Raji (cell line): Measurements from ENCODE around the gene NFATC4.

Source experiments
- POLR2A ChIP-seq: IDR thresholded peaks from 2 replicates; pipeline ENCODE4 v1.6.1; 2011; ENCODE audit warnings: low read depth, low read length, control low read depth; ENCODE audit not compliant: insufficient read depth

Gene NFATC4

DNA sequence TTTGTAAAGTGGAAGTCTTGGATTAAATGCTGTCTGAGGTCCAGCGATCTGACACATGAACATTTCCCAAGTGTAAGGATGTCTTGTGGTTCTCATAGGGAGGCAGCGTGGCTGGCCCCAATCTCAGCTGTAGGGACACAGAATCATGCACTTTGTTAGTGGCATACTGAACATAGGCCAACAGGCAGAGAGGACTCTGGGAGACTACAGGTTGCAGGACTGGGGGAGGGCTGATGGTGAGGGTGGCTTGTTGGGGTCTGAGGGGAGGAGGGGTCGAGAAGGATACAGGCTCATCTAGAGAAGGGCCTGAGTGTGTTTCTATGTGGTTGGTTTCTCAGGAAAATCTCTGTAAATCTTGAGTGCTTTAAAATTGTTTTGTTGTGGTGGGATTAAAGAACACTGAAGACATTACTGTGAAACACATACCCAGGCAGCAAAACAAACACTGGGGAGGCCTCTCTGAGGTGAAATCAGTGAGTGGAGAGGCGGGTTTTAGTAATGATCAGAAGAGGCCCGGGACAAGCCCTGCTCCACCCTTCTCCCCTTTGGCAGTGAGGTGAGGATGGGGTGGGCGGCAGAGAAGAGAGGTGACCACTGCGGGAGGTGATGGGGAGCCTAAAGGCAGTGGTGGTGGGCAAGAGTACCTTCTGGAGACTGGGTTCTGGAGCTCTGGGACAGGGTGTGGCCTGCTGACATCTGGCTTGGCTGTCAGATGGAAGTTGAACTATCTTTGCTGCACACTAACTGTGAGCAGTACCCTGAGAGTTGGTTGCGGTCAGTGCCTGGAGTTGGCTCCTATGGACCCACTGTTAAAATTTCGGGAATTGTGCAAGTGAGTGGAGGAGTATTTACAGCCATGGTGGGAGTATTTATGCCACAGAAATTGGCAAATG lies 34.1 kb downstream of the NFATC4 start:
- TF ChIP-seq POLR2A: no peak

DNA sequence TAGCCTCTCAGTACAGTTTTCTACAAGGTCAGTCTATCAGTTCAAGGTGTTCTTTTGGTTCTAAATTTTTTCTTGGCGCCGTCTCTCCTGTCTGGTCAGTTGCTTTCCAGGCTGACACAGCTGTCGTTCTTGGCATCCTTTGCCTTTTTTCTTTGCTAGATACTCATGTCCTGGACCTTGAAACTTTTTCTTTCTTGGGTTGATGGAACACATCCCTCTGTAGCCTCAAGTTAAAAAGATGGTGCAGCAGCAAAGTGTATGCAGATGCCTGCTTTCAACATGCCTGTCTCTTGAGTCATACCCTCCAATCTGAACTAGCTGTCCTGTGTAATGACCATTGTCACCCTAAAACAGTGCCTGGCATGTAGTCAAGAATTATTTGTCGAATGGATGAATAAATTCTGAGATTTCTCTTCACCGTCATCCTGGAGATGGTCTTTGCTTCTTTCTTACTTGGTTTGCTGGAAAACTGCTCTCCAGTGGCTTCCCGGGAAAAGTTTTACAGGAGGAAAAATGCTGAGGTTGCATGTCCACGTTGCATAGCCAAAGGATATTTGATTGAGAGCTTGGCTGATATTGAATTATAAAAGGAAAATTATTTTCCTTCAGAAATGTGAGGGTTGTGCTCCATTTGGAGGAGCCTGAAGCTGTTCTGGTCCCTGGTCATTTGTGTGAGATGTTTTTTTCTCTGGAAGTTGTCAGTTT lies 35.5 kb downstream of the NFATC4 start:
- no peak for TF ChIP-seq POLR2A

DNA sequence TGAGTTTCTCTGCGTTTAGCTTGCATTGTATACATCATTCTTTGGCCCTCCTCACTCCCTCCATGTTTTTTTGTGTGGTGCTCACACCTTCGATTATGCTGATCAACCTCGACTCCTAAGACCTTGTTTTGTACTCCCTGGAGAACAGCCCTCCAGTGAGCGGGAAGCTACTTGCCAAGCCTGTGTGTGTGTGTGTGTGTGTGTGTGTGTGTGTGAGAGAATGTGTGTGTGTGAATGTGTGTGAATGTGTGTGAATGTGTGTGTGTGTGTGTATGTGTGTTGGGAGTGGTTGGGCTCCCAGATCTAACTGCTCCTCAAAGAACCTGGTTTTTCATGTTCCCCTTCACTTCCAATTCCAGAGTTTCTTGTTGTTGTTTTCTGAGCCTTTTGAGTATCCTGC lies 36.8 kb downstream of the NFATC4 start:
- TF ChIP-seq POLR2A: no peak

DNA sequence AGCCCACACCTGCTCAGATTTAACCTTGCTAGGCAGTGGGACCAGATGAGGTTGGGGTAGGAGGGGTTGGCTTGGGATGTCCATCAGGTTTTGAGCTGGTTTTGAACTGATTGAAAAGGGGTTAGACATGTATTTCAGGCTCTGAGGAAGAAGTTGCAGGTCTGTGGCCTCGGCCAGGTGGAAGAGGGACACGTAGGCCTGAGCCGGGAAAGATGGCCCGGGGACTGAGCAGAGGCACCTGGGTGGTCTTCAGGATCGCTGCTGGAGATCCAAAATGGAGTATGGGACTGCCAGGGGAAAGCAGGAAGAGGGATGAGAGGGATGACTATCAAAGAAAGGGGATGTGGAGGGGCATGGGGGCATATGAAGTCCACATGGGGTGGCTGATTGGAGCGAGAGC lies 38.4 kb downstream of the NFATC4 start:
- TF ChIP-seq POLR2A: no peak

DNA sequence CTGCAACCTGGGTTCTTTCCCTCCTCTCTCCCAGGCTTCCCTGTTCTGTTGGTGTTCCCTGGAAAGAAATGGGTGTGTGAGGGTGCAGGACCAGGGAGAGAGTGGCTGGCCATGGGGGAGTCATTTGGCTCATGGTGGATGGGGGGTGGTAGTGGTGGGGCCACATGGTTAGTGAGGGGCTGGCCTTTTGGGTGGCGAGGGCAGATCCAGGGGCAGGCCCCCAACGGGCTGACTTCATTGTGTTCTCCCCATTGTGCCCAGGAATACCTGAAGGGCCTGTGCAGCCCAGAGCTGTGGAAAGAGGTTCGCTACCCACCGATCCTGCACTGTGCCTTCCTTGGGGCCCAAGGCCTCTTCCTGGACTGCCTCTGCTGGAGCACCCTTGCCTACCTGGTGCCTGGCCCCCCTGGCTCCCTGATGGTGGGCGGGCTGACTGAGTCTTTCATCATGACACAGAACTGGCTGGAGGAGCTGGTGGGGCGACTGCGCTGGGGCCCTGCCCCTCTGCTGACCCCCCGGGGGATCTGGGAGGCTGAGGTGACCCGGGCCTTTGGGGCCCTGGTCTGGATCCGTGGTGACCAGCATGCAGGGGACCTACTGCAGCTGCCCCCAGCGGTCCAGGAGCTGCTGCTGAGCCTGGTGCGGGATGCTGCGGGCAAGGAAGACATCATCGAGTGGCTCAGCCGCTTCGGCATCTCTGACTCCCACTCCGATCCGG lies 39.8 kb downstream of the NFATC4 start:
- TF ChIP-seq POLR2A: no peak

DNA sequence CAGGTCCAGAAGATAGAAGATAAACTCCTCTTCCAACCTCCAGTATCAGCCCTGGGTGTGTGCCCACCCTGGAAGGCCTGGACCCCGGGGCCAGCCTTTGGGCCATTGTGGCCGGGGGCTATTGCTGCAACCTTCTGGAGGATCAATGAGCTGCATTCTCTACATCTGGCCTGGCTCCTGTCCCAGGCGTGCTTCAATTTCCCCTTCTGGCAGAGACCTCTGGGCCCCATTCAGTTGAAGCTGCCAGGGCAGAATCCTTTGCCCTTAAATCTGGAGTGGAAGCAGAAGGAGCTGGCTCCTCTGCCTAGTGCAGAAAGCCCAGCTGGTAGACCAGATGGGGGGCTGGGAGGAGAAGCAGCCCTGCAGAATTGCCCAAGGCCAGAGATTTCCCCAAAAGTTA lies 40.8 kb downstream of the NFATC4 start:
- no peak for TF ChIP-seq POLR2A

DNA sequence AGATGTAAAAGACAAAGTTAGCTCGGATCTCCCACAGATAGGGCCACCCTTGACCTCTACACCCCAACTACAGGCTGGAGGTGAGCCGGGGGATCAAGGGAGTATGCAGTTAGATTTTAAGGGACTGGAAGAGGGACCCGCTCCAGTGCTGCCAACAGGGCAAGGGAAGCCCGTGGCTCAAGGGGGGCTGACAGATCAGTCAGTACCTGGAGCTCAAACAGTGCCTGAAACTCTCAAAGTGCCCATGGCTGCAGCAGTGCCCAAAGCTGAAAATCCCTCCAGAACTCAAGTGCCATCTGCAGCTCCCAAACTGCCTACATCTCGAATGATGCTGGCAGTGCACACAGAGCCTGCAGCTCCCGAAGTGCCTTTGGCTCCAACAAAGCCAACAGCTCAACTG lies 41.2 kb downstream of the NFATC4 start:
- TF ChIP-seq POLR2A: no peak

DNA sequence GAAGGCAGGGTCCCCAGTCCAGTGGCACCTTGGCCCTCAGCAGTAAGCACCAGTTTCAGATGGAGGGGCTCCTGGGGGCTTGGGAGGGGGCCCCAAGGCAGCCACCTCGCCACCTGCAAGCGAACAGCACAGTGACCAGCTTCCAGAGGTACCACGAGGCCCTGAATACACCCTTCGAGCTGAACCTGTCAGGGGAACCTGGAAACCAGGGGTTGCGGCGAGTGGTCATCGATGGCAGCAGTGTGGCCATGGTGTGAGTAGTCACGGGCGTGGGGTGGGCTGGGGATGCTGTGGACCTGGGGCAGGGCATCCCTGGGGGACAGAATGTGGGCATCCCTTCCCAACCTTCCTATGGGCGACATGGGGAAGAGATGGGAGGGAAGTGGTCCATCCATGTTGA lies 42.0 kb downstream of the NFATC4 start:
- TF ChIP-seq POLR2A: no peak

DNA sequence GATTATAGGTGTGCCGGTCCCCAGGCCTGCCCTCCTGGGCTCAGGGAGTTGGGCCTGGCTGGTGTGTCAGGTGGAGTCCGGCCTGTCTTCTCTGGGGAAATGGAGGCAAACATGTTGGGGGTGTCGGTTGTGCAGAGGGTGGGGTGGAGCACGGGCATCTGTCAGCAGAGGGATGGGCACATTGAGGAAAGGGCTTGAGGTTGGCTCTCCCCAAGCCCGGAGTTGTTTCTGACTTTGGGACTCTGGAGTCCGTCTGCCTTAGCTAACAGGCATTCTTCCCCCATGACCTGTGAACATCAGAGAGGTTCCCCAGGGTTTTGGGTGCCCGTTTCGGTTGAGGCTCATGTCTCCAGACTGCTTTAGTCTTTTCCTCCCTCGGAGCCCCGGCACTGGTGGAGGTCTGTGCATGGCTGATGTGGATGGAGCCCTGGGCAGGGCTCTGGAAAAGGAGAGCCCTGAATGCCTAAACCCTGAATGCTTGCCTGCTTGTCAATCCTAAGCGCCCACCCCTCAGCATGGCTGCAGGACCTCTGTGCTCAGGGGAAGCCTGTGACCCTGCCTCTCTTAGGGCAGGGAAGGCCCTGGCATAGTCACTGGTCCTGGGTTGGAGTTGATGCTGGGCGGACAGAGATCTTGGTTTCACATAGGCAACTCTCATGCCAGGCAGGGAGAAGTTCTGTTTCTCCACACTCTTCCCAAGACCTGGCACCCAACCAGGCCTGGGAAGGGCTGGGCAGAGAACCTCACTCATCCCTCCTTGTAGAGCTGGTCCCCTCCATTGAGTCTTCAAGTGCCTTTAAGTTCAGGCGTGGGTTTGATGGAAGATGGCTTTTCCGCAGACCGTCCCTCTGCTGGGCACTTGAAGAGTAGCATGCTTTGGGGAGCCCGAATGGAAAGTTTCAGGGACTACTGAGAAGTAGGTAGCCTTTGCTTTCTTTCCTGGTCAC lies 43.7 kb downstream of the NFATC4 start:
- TF ChIP-seq POLR2A: no peak

DNA sequence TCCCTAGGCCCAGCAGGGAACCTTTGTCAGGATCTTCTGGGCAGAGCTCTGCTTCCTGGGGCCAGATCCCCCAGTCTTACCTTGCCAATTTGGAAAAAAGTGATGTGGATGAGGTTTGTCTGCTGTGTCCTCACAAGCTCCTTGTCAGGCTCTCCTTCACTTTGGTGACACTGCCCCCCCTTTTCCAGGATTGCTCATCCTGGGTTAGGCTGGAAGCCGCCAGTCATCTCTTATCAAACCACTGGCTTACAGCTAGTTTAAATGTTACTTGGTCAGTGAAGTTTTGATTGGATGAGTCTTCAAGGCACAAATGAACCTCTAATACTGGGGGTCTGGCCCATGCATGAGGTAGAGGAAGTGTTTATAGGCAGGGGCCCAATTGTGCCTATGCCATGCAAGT lies 46.1 kb downstream of the NFATC4 start:
- no peak for TF ChIP-seq POLR2A

DNA sequence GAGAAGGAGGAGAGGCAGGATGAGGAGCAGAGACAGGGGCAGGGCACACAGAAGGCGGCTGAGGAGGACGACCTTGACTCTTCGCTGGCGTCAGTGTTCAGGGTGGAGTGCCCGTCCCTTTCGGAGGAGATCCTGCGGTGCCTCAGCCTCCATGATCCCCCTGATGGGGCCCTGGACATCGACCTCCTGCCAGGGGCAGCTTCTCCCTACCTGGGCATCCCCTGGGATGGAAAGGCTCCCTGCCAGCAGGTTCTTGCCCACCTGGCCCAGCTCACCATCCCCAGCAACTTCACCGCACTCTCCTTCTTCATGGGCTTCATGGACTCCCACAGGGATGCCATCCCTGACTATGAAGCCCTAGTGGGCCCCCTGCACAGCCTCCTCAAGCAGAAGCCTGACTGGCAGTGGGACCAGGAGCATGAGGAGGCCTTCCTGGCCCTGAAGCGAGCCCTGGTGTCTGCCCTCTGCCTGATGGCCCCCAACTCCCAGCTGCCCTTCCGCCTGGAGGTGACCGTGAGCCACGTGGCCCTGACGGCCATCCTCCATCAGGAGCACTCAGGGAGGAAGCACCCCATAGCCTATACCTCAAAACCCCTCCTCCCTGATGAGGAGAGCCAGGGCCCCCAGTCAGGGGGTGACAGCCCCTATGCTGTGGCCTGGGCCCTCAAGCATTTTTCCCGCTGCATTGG lies 46.9 kb downstream of the NFATC4 start:
- no peak for TF ChIP-seq POLR2A

DNA sequence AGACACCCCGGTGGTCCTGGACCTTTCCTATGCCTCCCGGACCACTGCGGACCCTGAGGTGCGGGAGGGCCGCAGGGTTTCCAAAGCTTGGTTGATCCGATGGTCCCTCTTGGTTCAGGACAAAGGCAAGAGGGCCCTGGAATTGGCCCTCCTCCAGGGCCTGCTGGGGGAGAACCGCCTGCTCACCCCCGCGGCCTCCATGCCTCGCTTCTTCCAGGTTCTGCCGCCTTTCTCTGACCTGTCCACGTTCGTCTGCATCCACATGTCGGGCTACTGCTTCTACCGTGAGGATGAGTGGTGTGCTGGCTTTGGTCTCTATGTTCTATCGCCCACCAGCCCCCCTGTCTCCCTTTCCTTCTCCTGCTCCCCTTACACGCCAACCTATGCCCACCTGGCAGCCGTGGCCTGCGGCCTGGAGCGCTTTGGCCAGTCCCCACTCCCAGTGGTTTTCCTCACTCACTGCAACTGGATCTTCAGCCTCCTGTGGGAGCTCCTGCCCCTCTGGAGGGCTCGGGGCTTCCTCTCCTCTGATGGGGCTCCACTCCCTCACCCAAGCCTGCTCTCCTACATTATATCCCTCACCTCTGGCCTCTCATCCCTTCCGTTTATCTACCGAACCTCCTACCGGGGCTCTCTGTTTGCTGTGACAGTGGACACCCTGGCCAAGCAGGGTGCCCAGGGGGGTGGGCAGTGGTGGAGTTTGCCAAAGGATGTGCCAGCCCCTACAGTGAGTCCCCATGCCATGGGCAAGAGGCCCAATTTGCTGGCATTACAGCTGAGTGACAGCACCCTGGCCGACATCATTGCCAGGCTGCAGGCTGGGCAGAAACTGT lies 47.7 kb downstream of the NFATC4 start:
- TF ChIP-seq POLR2A: no peak

DNA sequence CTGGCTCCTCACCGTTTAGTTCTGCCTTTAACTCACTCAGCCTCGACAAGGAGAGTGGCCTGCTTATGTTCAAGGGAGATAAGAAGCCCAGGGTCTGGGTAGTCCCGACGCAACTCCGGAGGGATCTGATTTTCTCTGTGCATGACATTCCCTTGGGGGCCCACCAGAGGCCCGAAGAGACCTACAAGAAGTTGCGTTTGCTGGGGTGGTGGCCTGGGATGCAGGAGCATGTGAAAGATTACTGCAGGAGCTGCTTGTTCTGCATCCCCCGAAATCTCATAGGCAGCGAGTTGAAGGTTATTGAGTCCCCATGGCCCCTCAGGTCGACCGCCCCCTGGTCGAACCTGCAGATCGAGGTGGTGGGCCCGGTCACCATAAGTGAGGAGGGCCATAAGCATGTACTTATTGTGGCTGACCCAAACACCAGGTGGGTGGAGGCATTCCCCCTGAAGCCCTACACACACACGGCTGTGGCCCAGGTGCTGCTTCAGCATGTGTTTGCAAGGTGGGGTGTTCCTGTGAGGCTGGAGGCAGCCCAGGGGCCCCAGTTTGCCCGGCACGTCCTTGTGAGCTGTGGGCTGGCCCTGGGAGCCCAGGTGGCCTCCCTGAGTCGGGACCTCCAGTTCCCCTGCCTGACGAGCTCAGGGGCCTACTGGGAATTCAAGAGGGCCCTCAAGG lies 48.4 kb downstream of the NFATC4 start:
- no peak for TF ChIP-seq POLR2A

DNA sequence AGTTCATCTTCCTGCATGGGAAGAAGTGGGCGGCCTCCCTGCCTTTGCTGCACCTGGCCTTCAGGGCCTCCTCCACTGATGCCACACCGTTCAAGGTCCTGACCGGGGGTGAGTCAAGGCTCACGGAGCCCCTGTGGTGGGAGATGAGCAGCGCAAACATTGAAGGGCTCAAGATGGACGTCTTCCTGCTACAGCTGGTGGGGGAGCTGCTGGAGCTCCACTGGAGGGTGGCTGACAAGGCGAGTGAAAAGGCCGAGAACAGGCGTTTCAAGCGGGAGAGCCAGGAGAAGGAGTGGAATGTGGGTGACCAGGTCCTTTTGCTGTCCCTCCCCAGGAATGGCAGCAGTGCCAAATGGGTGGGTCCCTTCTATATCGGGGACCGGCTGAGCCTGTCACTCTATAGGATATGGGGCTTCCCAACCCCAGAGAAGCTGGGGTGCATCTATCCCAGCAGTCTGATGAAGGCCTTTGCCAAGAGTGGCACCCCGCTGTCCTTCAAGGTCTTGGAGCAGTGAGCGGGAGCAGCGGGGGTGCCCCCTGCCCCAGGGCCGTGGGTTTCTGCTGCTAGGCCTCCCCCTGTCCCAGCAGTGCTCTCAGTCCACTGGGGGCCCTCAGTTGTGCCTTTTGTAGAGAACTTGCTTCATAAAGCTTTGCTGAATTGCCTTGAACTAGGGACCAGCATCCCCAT lies 49.1 kb downstream of the NFATC4 start:
- no peak for TF ChIP-seq POLR2A
